ENCODE data around the gene LCNL1.

LCNL1 gene

DNA sequence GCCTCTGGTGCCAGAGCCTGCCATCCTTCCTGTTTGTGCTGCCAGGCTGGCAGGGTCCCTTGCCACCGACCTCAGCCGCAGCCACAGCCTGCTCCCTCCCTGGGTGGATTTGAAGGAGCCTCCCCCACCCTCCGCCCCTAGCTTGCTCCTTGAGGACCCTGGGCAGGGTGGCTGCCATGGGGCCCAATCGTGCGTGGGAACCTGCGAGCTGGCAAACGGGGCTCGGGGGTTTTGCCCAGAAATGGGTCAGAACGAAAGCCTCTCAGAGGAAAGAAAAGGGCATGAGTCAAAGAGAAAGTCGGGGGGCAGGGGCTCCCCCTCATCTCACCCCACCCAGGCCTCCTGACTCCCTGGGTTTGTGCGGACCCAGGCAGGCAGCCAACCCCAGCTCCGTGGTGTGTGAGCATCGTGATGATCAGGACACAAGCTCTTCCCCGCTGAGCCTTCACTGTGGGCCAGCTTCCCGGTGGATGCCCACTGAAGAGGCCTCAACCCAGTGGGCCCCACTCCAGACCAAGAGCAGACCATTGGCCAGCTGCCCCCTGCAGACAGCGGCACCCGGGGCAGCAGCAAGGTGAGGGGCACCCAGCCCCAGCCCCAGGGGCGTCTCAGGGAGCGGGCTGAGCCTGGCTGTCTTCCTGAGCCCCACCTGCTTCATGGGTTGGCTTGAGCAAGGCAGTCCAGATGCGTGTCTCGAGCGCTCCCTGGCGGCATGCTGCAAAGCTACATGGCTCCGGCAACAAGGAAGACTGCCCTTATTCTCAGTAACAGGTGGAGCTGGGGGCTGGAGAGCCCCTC lies 52.1 kb downstream of the LCNL1 start:
- in situ Hi-C loops (cut with HindIII; ENCODE audit: low sequenced_read_pairs): loop anchor here (25.0 kb wide), 1 partner anchor 223 kb away; the partner anchor contains the start of gene RABL6
